ENCODE results near the gene GIGYF2.

Gene GIGYF2

DNA sequence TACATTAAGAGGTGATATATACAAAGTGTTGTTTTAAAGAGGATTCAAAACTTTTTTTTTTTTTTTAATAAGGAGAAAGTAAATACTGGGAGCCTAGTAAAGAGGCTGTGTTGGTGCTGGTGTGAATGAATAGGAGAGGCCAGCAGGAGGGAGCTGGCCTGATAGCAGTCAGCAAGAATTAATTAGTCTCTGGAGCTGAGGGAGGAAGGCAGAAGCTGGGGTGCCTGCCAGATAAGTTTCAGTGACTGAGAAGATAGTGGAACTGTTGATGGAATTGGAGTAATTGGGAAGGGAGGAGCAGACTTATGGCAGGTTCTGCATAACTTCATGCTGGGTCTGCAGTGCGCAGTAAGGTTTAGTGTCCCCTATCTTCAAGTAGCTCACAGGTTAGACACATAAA, 136.7 kb downstream of the GIGYF2 start:
- no peak overlapping the region for H3K4me2 ChIP-seq (ENCODE audit: insufficient read depth, low read length)
- peaks cover 24% of the 10 kb centered on the region for H3K4me1 ChIP-seq (ENCODE audit: insufficient read depth, low read length)
- TF ChIP-seq EZH2 (IDR thresholded peaks at IDR 0.05; ENCODE audit: borderline replicate concordance, low read depth, low read length, severe bottlenecking), result no peak
- TF ChIP-seq CTCF (IDR thresholded peaks at IDR 0.05; ENCODE audit: borderline replicate concordance, extremely low read depth, low read length, poor library complexity, severe bottlenecking), result no peak
- no peaks in the 10 kb centered on the region for H3K27me3 ChIP-seq (ENCODE audit: insufficient read depth, low read length, poor library complexity)
- peaks cover 82% of the 10 kb centered on the region for H3K36me3 ChIP-seq (ENCODE audit: insufficient read depth, low read length)
- H3K79me2 ChIP-seq (ENCODE audit: insufficient read depth, low read length), result no peaks in the 10 kb centered on the region; the same call in 1 of the 2 replicates
- no peak overlapping the region for H3K4me3 ChIP-seq (ENCODE audit: low read depth in 1 of 2, low read length in 2 of 2)
- H4K20me1 ChIP-seq (ENCODE audit: insufficient read depth, low read length), result no peaks in the 10 kb centered on the region
- H2AFZ ChIP-seq (ENCODE audit: low read depth, low read length), result no peak overlapping the region
- no peak overlapping the region for H3K9ac ChIP-seq (ENCODE audit: low read depth, low read length)
- H3K27ac ChIP-seq (ENCODE audit: low read length), result no peak overlapping the region
- ATAC-seq (ENCODE audit: insufficient read depth, low read depth) (no peak), DNase-seq (no peak)
- H3K9me3 ChIP-seq (ENCODE audit: insufficient read depth, low read length, severe bottlenecking), result no peaks in the 10 kb centered on the region

- H3K4me3 ChIP-seq (ENCODE audit: low read depth in 1 of 2, low read length in 2 of 2), result no peak overlapping the region
- H4K20me1 ChIP-seq (ENCODE audit: insufficient read depth, low read length), result no peaks in the 10 kb centered on the region
- ATAC-seq (ENCODE audit: insufficient read depth, low read depth) (no peak), DNase-seq (no peak)
- peaks cover 84% of the 10 kb centered on the region for H3K36me3 ChIP-seq (ENCODE audit: insufficient read depth, low read length)
- no peaks in the 10 kb centered on the region for H3K27me3 ChIP-seq (ENCODE audit: insufficient read depth, low read length, poor library complexity)
- no peak overlapping the region for H3K27ac ChIP-seq (ENCODE audit: low read length)
- no peaks in the 10 kb centered on the region; the same call in 1 of the 2 replicates for H3K79me2 ChIP-seq (ENCODE audit: insufficient read depth, low read length)
- H3K9ac ChIP-seq (ENCODE audit: low read depth, low read length), result no peak overlapping the region
- peaks cover 26% of the 10 kb centered on the region for H3K4me1 ChIP-seq (ENCODE audit: insufficient read depth, low read length)
- H2AFZ ChIP-seq (ENCODE audit: low read depth, low read length), result no peak overlapping the region
- no peaks in the 10 kb centered on the region for H3K9me3 ChIP-seq (ENCODE audit: insufficient read depth, low read length, severe bottlenecking)
- TF ChIP-seq EZH2 (IDR thresholded peaks at IDR 0.05; ENCODE audit: borderline replicate concordance, low read depth, low read length, severe bottlenecking), result no peak
- no peak for TF ChIP-seq CTCF (IDR thresholded peaks at IDR 0.05; ENCODE audit: borderline replicate concordance, extremely low read depth, low read length, poor library complexity, severe bottlenecking)
- no peak overlapping the region for H3K4me2 ChIP-seq (ENCODE audit: insufficient read depth, low read length)
Measured at GRCh38 chr2:232835687-232836208, 138.6 kb downstream of the GIGYF2 start.

GRCh38 chr2:232836934-232837333, 139.8 kb downstream of the GIGYF2 start:
- H3K9me3 ChIP-seq (ENCODE audit: insufficient read depth, low read length, severe bottlenecking), result no peaks in the 10 kb centered on the region
- H2AFZ ChIP-seq (ENCODE audit: low read depth, low read length), result no peak overlapping the region
- peaks cover 81% of the 10 kb centered on the region for H3K36me3 ChIP-seq (ENCODE audit: insufficient read depth, low read length)
- no peak overlapping the region for H3K27ac ChIP-seq (ENCODE audit: low read length)
- no peak overlapping the region for H3K4me3 ChIP-seq (ENCODE audit: low read depth in 1 of 2, low read length in 2 of 2)
- no peak overlapping the region for H3K4me2 ChIP-seq (ENCODE audit: insufficient read depth, low read length)
- DNase-seq (no peak), ATAC-seq (ENCODE audit: insufficient read depth, low read depth) (no peak)
- TF ChIP-seq CTCF (IDR thresholded peaks at IDR 0.05; ENCODE audit: borderline replicate concordance, extremely low read depth, low read length, poor library complexity, severe bottlenecking) (no peak), EZH2 (IDR thresholded peaks at IDR 0.05; ENCODE audit: borderline replicate concordance, low read depth, low read length, severe bottlenecking) (no peak)
- H3K9ac ChIP-seq (ENCODE audit: low read depth, low read length), result no peak overlapping the region
- no peaks in the 10 kb centered on the region for H3K27me3 ChIP-seq (ENCODE audit: insufficient read depth, low read length, poor library complexity)
- no peaks in the 10 kb centered on the region; the same call in 1 of the 2 replicates for H3K79me2 ChIP-seq (ENCODE audit: insufficient read depth, low read length)
- no peaks in the 10 kb centered on the region for H4K20me1 ChIP-seq (ENCODE audit: insufficient read depth, low read length)
- H3K4me1 ChIP-seq (ENCODE audit: insufficient read depth, low read length), result peaks cover 26% of the 10 kb centered on the region
